Mesenchymal stem cell (in vitro differentiated cells and primary cell): ENCODE results near the gene MAP3K9.
A peak's percentile ranks its signal among the peaks of the same experiment; 100 is the strongest.

Experiments
- DNase-seq: peaks from one replicate; pipeline ENCODE4 v3.0.0-alpha.2; 2013
- H2AFZ ChIP-seq: one replicate; pipeline ENCODE4 v1.6.1; 2013; ENCODE audit warnings: low read depth, mild to moderate bottlenecking, control low read depth, inconsistent platforms, low read length, moderate library complexity
- H2AK5ac ChIP-seq: 2 replicates; pipeline ENCODE4 v1.6.1; 2013; ENCODE audit warnings: low read length, moderate library complexity, mild to moderate bottlenecking, inconsistent platforms; ENCODE audit not compliant: severe bottlenecking
- H2BK120ac ChIP-seq: one replicate; pipeline ENCODE4 v1.6.1; 2013; ENCODE audit warnings: low read depth, mild to moderate bottlenecking, inconsistent platforms, low read length, moderate library complexity
- H2BK12ac ChIP-seq, 2 experiments: one replicate each; pipeline ENCODE4 v1.6.1; 2013; ENCODE audit warnings: inconsistent platforms in 2 of 2, low read length in 2 of 2, mild to moderate bottlenecking in 2 of 2, moderate library complexity in 2 of 2, control low read depth in 1 of 2
- H2BK15ac ChIP-seq: one replicate; pipeline ENCODE4 v1.6.1; 2013; ENCODE audit warnings: mild to moderate bottlenecking, low read depth, inconsistent platforms; ENCODE audit not compliant: poor library complexity, severe bottlenecking
- H2BK5ac ChIP-seq: 2 replicates; pipeline ENCODE4 v1.6.1; 2013; ENCODE audit warnings: low read depth, mild to moderate bottlenecking, low read length, control low read depth, inconsistent platforms; ENCODE audit not compliant: poor library complexity, severe bottlenecking
- H3K14ac ChIP-seq, 2 experiments: one replicate each; pipeline ENCODE4 v1.6.1; 2013; ENCODE audit warnings: inconsistent platforms in 2 of 2, low read length in 2 of 2, control low read depth in 1 of 2, mild to moderate bottlenecking in 1 of 2, moderate library complexity in 1 of 2
- H3K18ac ChIP-seq, 2 experiments: one replicate each; pipeline ENCODE4 v1.6.1; 2013; ENCODE audit warnings: inconsistent platforms in 2 of 2, low read length in 2 of 2, control low read depth in 1 of 2, low read depth in 1 of 2, mild to moderate bottlenecking in 1 of 2
- H3K23ac ChIP-seq, 2 experiments: one replicate each; pipeline ENCODE4 v1.6.1; 2013; ENCODE audit warnings: inconsistent platforms in 2 of 2, low read length in 2 of 2, mild to moderate bottlenecking in 2 of 2, moderate library complexity in 2 of 2, control low read depth in 1 of 2
- H3K27ac ChIP-seq: 2 replicates; pipeline ENCODE4 v1.5.1; 2013; ENCODE audit warnings: mild to moderate bottlenecking, moderate library complexity, low read length, control low read depth, inconsistent platforms; ENCODE audit not compliant: poor library complexity, severe bottlenecking
- H3K27me3 ChIP-seq, 2 experiments: 2 replicates each; pipeline versions ENCODE4 v1.6.1 to v1.7.0; 2013; ENCODE audit warnings: low read length in 2 of 2, mild to moderate bottlenecking in 2 of 2, moderate library complexity in 2 of 2, control low read depth in 1 of 2, inconsistent platforms in 1 of 2; ENCODE audit not compliant: control insufficient read depth in 1 of 2, insufficient read depth in 1 of 2
- H3K36me3 ChIP-seq, 2 experiments: 2 replicates each; pipeline versions ENCODE4 v1.6.1 to v1.7.0; 2013; ENCODE audit warnings: low read length in 2 of 2, control low read depth in 1 of 2, inconsistent platforms in 1 of 2, low read depth in 1 of 2, mild to moderate bottlenecking in 1 of 2; ENCODE audit not compliant: insufficient read depth in 2 of 2, control insufficient read depth in 1 of 2
- H3K4ac ChIP-seq, 2 experiments: one replicate each; pipeline ENCODE4 v1.6.1; 2013; ENCODE audit warnings: inconsistent platforms in 2 of 2, low read length in 2 of 2, mild to moderate bottlenecking in 2 of 2, moderate library complexity in 2 of 2, control low read depth in 1 of 2, low read depth in 1 of 2
- H3K4me1 ChIP-seq: 2 replicates; pipeline ENCODE4 v1.6.1; 2013; ENCODE audit warnings: low read depth, low read length, control low read depth; ENCODE audit not compliant: control insufficient read depth, insufficient read depth
- H3K4me2 ChIP-seq: 2 replicates; pipeline ENCODE4 v1.6.1; 2013; ENCODE audit warnings: low read length, mild to moderate bottlenecking, inconsistent platforms; ENCODE audit not compliant: poor library complexity, severe bottlenecking
- H3K4me3 ChIP-seq, 2 experiments: 2 replicates each; pipeline versions ENCODE4 v1.5.1 to v1.7.0; 2013; ENCODE audit warnings: low read length in 2 of 2, mild to moderate bottlenecking in 2 of 2, control low read depth in 1 of 2, low read depth in 1 of 2; ENCODE audit not compliant: insufficient read depth in 1 of 2
- H3K79me1 ChIP-seq: replicated peaks from 2 replicates; pipeline ENCODE4 v1.6.1; 2013; ENCODE audit warnings: mild to moderate bottlenecking, control low read depth, low read length, inconsistent platforms; ENCODE audit not compliant: poor library complexity, severe bottlenecking
- H3K9ac ChIP-seq: 2 replicates; pipeline ENCODE4 v1.7.0; 2013; ENCODE audit warnings: mild to moderate bottlenecking, low read length, moderate library complexity
- H3K9me3 ChIP-seq: 2 replicates; pipeline ENCODE4 v1.7.0; 2013; ENCODE audit warnings: mild to moderate bottlenecking, low read length; ENCODE audit not compliant: control insufficient read depth
- H4K8ac ChIP-seq: one replicate; pipeline ENCODE4 v1.6.1; 2013; ENCODE audit warnings: inconsistent platforms, mild to moderate bottlenecking, low read length, moderate library complexity
- H4K91ac ChIP-seq: one replicate; pipeline ENCODE4 v1.6.1; 2013; ENCODE audit warnings: mild to moderate bottlenecking, low read length, inconsistent platforms
- WGBS: methylation state at CpG from one replicate; pipeline ENCODE4 v1.1.7; 2013; ENCODE audit warnings: mixed read lengths; 5-methylcytosine and 5-hydroxymethylcytosine counted together

The MAP3K9 gene

GRCh38 chr14:70726651-70727375 lies 82.5 kb downstream of the MAP3K9 start:
- Histone ChIP-seq H3K9me3 (no peaks in the 10 kb centered on the region), H3K4me1 (peaks cover 5% of the 10 kb centered on the region), H2BK5ac (no peak overlapping the region), H3K79me1 (no peaks in the 10 kb centered on the region), H2BK12ac (no peak overlapping the region), H3K4me2 (no peak overlapping the region), H3K14ac (no peak overlapping the region), H3K9ac (no peak overlapping the region), H3K18ac (no peak overlapping the region), H2BK120ac (no peak overlapping the region), H4K8ac (no peak overlapping the region), H3K27ac (no peak overlapping the region), H3K23ac (no peak overlapping the region), H3K27me3 (peaks cover 0 to 27% of the 10 kb centered on the region in 2 experiments), H3K4ac (no peak overlapping the region), H2AK5ac (no peak overlapping the region), H4K91ac (no peak overlapping the region), H2AFZ (no peak overlapping the region), H2BK15ac (no peak overlapping the region), H3K36me3 (peaks cover 0 to 34% of the 10 kb centered on the region in 2 experiments), H3K4me3 (no peak overlapping the region)
- 75% methylated on average over 5 of the region's 6 CpGs for WGBS
- DNase-seq = no peak

DNA sequence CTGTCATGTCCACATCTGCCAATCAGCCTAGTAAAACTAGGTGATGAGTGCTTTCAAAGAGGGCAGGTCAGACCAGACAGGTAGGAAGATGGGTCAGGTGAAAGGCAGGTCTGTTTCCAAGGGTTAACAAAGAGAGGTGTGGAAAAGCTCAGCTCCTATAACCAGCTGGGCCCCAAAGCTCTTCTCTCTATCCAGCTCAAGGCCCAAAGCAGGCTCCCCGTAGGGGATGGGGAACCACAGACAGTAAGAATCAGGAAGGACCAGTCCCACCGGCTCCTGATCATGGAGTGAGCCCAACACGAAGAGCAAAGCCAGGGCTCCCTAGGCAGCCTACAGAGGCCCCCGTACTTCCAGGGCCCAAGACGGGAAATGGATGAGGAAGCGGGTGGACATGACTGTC lies 84.4 kb downstream of the MAP3K9 start:
- H3K18ac ChIP-seq = no peak overlapping the region
- H2AFZ ChIP-seq = no peak overlapping the region
- no peak overlapping the region for H2AK5ac ChIP-seq
- peaks cover 0 to 23% of the 10 kb centered on the region in 2 experiments for H3K36me3 ChIP-seq
- no peak overlapping the region for H2BK12ac ChIP-seq
- H3K4me1 ChIP-seq = peaks cover 9% of the 10 kb centered on the region
- H3K27me3 ChIP-seq = peaks cover 0 to 26% of the 10 kb centered on the region in 2 experiments
- no peak overlapping the region for H2BK5ac ChIP-seq
- H4K8ac ChIP-seq = no peak overlapping the region
- H3K27ac ChIP-seq = no peak overlapping the region
- H3K14ac ChIP-seq = no peak overlapping the region
- H2BK15ac ChIP-seq = no peak overlapping the region
- no peaks in the 10 kb centered on the region for H3K79me1 ChIP-seq
- H2BK120ac ChIP-seq = no peak overlapping the region
- no peak overlapping the region for H3K9ac ChIP-seq
- WGBS = 91% methylated on average over 6 of the region's 6 CpGs
- H3K23ac ChIP-seq = no peak overlapping the region
- H3K4ac ChIP-seq = no peak overlapping the region
- H4K91ac ChIP-seq = no peak overlapping the region
- H3K9me3 ChIP-seq = no peaks in the 10 kb centered on the region
- DNase-seq = no peak
- no peak overlapping the region for H3K4me3 ChIP-seq
- no peak overlapping the region for H3K4me2 ChIP-seq

GRCh38 chr14:70724110-70724509 lies 85.2 kb downstream of the MAP3K9 start:
- Histone ChIP-seq H3K18ac (no peak overlapping the region), H3K9ac (no peak overlapping the region), H3K27ac (no peak overlapping the region), H2BK15ac (no peak overlapping the region), H3K4me2 (no peak overlapping the region), H3K4me3 (no peak overlapping the region), H4K8ac (no peak overlapping the region), H3K4ac (no peak overlapping the region), H2AK5ac (no peak overlapping the region), H2BK120ac (no peak overlapping the region), H3K14ac (no peak overlapping the region), H2AFZ (no peak overlapping the region), H3K4me1 (peaks cover 9% of the 10 kb centered on the region), H3K9me3 (no peaks in the 10 kb centered on the region), H3K27me3 (peaks cover 0 to 31% of the 10 kb centered on the region in 2 experiments), H4K91ac (no peak overlapping the region), H2BK5ac (no peak overlapping the region), H3K23ac (no peak overlapping the region), H3K36me3 (peaks cover 0 to 16% of the 10 kb centered on the region in 2 experiments), H2BK12ac (no peak overlapping the region), H3K79me1 (no peaks in the 10 kb centered on the region)
- 76% methylated on average over 3 of the region's 3 CpGs for WGBS
- no peak for DNase-seq

- H3K23ac ChIP-seq = no peak overlapping the region
- peaks cover 0 to 30% of the 10 kb centered on the region in 2 experiments for H3K27me3 ChIP-seq
- no peak overlapping the region for H3K27ac ChIP-seq
- H4K8ac ChIP-seq = no peak overlapping the region
- H3K4me3 ChIP-seq = no peak overlapping the region
- peak overlapping the region; percentile 43 for H2AK5ac ChIP-seq
- H2AFZ ChIP-seq = no peak overlapping the region
- no peak overlapping the region for H3K4me2 ChIP-seq
- H3K9ac ChIP-seq = no peak overlapping the region
- H2BK5ac ChIP-seq = no peak overlapping the region
- H3K4me1 ChIP-seq = peaks cover 9% of the 10 kb centered on the region
- no peak for DNase-seq
- no peak overlapping the region for H2BK12ac ChIP-seq
- no peak overlapping the region for H3K14ac ChIP-seq
- 84% methylated on average over 5 of the region's 5 CpGs for WGBS
- H3K18ac ChIP-seq = no peak overlapping the region
- no peaks in the 10 kb centered on the region for H3K9me3 ChIP-seq
- H2BK120ac ChIP-seq = no peak overlapping the region
- H3K79me1 ChIP-seq = no peaks in the 10 kb centered on the region
- peaks cover 0 to 10% of the 10 kb centered on the region in 2 experiments for H3K36me3 ChIP-seq
- H3K4ac ChIP-seq = no peak overlapping the region
- H2BK15ac ChIP-seq = no peak overlapping the region
- H4K91ac ChIP-seq = no peak overlapping the region
These were observed 86.0 kb downstream of the MAP3K9 start for GRCh38 chr14:70723276-70723675.
